ENCODE data around the gene TCEANC2. TPM values are rescaled to one million over a fixed set of nuclear protein-coding genes. Genes with fewer than 3 reads are reported as not detected.

The TCEANC2 gene
- total and polyA plus RNA-seq, 4 donors, result 0.89 to 2.1 (median 1.7) TPM

GRCh38 chr1:54052431-54052933 is 926 bp upstream of the TCEANC2 start:
- no peaks in the 10 kb centered on the region for H3K36me3 ChIP-seq (ENCODE audit: control insufficient read depth in 4 of 4, insufficient read depth in 3 of 4, low read depth in 1 of 4, low read length in 3 of 4)
- peak overlapping the region; percentile 72 to 89 for H3K9ac ChIP-seq (ENCODE audit: low read depth in 1 of 2, low read length in 2 of 2)
- under 1% methylated on average over 23 of the region's 23 CpGs for WGBS
- TF ChIP-seq FOXA1 (IDR thresholded peaks at IDR 0.05) (no peak), GABPA (IDR thresholded peaks at IDR 0.05 in 1 of 2, conservative IDR thresholded peaks at IDR 0.05 in 1 of 2) (no peak), HNF4A (conservative IDR thresholded peaks at IDR 0.05) (no peak), JUND (IDR thresholded peaks at IDR 0.05) (no peak), REST (IDR thresholded peaks at IDR 0.05) (no peak), MAX (IDR thresholded peaks at IDR 0.05) (no peak), SP1 (IDR thresholded peaks at IDR 0.05) (no peak), EGR1 (IDR thresholded peaks at IDR 0.05; ENCODE audit: low read depth in 2 of 2) (no peak), CTCF (IDR thresholded peaks at IDR 0.05; ENCODE audit: low read depth, low read length, missing input control) (no peak), FOXA2 (IDR thresholded peaks at IDR 0.05) (no peak), RAD21 (IDR thresholded peaks at IDR 0.05) (no peak)
- H3K4me1 ChIP-seq (ENCODE audit: control insufficient read depth in 4 of 4, insufficient read depth in 4 of 4, low read length in 3 of 4), result peaks cover 4 to 31% (median 25%) of the 10 kb centered on the region in 4 donors
- peak; percentile 50 for DNase-seq (ENCODE audit: low spot score)
- H3K27me3 ChIP-seq (ENCODE audit: control insufficient read depth in 4 of 4, insufficient read depth in 4 of 4, low read length in 3 of 4), result no peaks in the 10 kb centered on the region
- H3K4me3 ChIP-seq (ENCODE audit: low read depth in 1 of 3, low read length in 3 of 3), result peak overlapping the region; percentile 80 to 99 (median 81)
- peak overlapping the region; percentile 76 to 88 for H3K27ac ChIP-seq (ENCODE audit: low read depth in 1 of 2, low read length in 2 of 2)
- H3K9me3 ChIP-seq (ENCODE audit: control insufficient read depth in 4 of 4, low read length in 3 of 4), result no peaks in the 10 kb centered on the region

- Histone ChIP-seq H3K4me3 (ENCODE audit: low read depth in 1 of 3, low read length in 3 of 3) (peak overlapping the region; percentile 80 to 82 (median 80)), H3K4me1 (ENCODE audit: control insufficient read depth in 4 of 4, insufficient read depth in 4 of 4, low read length in 3 of 4) (peaks cover 4 to 26% (median 22%) of the 10 kb centered on the region in 4 donors), H3K9ac (ENCODE audit: low read depth in 1 of 2, low read length in 2 of 2) (peak overlapping the region; percentile 79 to 84), H3K27me3 (ENCODE audit: control insufficient read depth in 4 of 4, insufficient read depth in 4 of 4, low read length in 3 of 4) (no peaks in the 10 kb centered on the region), H3K9me3 (ENCODE audit: control insufficient read depth in 4 of 4, low read length in 3 of 4) (no peaks in the 10 kb centered on the region), H3K27ac (ENCODE audit: low read depth in 1 of 2, low read length in 2 of 2) (peak overlapping the region; percentile 54 to 88), H3K36me3 (ENCODE audit: control insufficient read depth in 4 of 4, insufficient read depth in 3 of 4, low read depth in 1 of 4, low read length in 3 of 4) (no peaks in the 10 kb centered on the region)
- WGBS, result 16% methylated on average over 21 of the region's 21 CpGs
- TF ChIP-seq JUND (IDR thresholded peaks at IDR 0.05), result no peak
- no peak for TF ChIP-seq REST (IDR thresholded peaks at IDR 0.05)
- TF ChIP-seq SP1 (IDR thresholded peaks at IDR 0.05), result no peak
- no peak for TF ChIP-seq RAD21 (IDR thresholded peaks at IDR 0.05)
- no peak for TF ChIP-seq FOXA2 (IDR thresholded peaks at IDR 0.05)
- TF ChIP-seq CTCF (IDR thresholded peaks at IDR 0.05; ENCODE audit: low read depth, low read length, missing input control), result no peak
- TF ChIP-seq NR2F2 (IDR thresholded peaks at IDR 0.05), result no peak
- no peak for TF ChIP-seq TAF1 (conservative IDR thresholded peaks at IDR 0.05)
- no peak for TF ChIP-seq HNF4A (conservative IDR thresholded peaks at IDR 0.05)
- no peak for TF ChIP-seq YY1 (IDR thresholded peaks at IDR 0.05)
- TF ChIP-seq ZBTB33 (IDR thresholded peaks at IDR 0.05), result no peak
- no peak for TF ChIP-seq MAX (IDR thresholded peaks at IDR 0.05)
- TF ChIP-seq HNF4G (IDR thresholded peaks at IDR 0.05), result no peak
- DNase-seq (ENCODE audit: low spot score), result no peak
These were observed 483 bp downstream of the TCEANC2 start for GRCh38 chr1:54053745-54054437.
